GM12891 (cell line): Measurements from ENCODE around the gene GCG.

ENCODE experiments used
- POLR2A ChIP-seq: IDR thresholded peaks from 2 replicates; pipeline ENCODE4 v1.6.1; 2011; ENCODE audit warnings: low read depth, low read length, control low read depth
- POLR2AphosphoS5 ChIP-seq: IDR thresholded peaks from 2 replicates; pipeline ENCODE4 v1.6.1; 2011; ENCODE audit warnings: low read depth, low read length, control low read depth
- POU2F2 ChIP-seq: IDR thresholded peaks from 2 replicates; pipeline ENCODE4 v1.6.1; 2011; ENCODE audit warnings: low read depth, mild to moderate bottlenecking, control low read depth, low read length, moderate library complexity
- SPI1 ChIP-seq: IDR thresholded peaks from 2 replicates; pipeline ENCODE4 v1.6.1; 2011; ENCODE audit warnings: low read depth, low read length, control low read depth
- TAF1 ChIP-seq: IDR thresholded peaks from 2 replicates; pipeline ENCODE4 v1.6.1; 2011; ENCODE audit warnings: low read depth, low read length, control low read depth

- TF ChIP-seq POLR2AphosphoS5 = no peak
- no peak for TF ChIP-seq POLR2A
- TF ChIP-seq TAF1 = no peak
- TF ChIP-seq POU2F2 = no peak
- no peak for TF ChIP-seq SPI1
These were observed 45.9 kb downstream of the GCG start for GRCh38 chr2:162106146-162106551.
